SK-N-SH (cell line): ENCODE data around the gene ADCY10.

Experiments
- EP300 ChIP-seq, 2 experiments: IDR thresholded peaks; 2 replicates each; pipeline versions ENCODE4 v1.4.0 to v1.6.1; 2012; ENCODE audit warnings: borderline replicate concordance in 1 of 2, low read depth in 1 of 2, low read length in 1 of 2
- FOXM1 ChIP-seq: IDR thresholded peaks from 2 replicates; pipeline ENCODE4 v1.4.0; 2012; ENCODE audit warnings: low read depth, mild to moderate bottlenecking
- NFIC ChIP-seq: IDR thresholded peaks from 2 replicates; pipeline ENCODE4 v1.4.0; 2012; ENCODE audit warnings: borderline replicate concordance
- POLR2AphosphoS5 ChIP-seq: IDR thresholded peaks from 2 replicates; pipeline ENCODE4 v1.6.1; 2012; ENCODE audit warnings: low read depth, low read length
- RAD21 ChIP-seq: IDR thresholded peaks from 2 replicates; pipeline ENCODE4 v1.6.1; 2012; ENCODE audit warnings: mild to moderate bottlenecking, low read length
- RCOR1 ChIP-seq: fragments of 150-350 bp; IDR thresholded peaks from 2 replicates; pipeline ENCODE4 v1.6.1; 2017; ENCODE audit warnings: antibody characterized with exemption, low read length
- SIN3A ChIP-seq: IDR thresholded peaks from 2 replicates; pipeline ENCODE4 v1.6.1; 2012; ENCODE audit warnings: low read depth, mild to moderate bottlenecking, low read length, moderate library complexity, borderline replicate concordance
- SMC3 ChIP-seq: IDR thresholded peaks from 2 replicates; pipeline ENCODE4 v1.6.1; 2012; ENCODE audit warnings: low read depth, low read length, improper control_type of control experiment
- TAF1 ChIP-seq: IDR thresholded peaks from 2 replicates; pipeline ENCODE4 v1.6.1; 2012; ENCODE audit warnings: low read depth, mild to moderate bottlenecking, low read length, moderate library complexity, borderline replicate concordance
- YY1 ChIP-seq: IDR thresholded peaks from 2 replicates; pipeline ENCODE4 v1.4.0; 2012; ENCODE audit warnings: low read depth, mild to moderate bottlenecking
- TF ChIP-seq, protein P1 (sequence below): fragments of 200-600 bp; sonication (generic); IDR thresholded peaks from 2 replicates; pipeline ENCODE4 v1.6.1; 2017; ENCODE audit warnings: antibody characterized with exemption, mild to moderate bottlenecking, moderate library complexity
- TF ChIP-seq, protein P2 (sequence below): IDR thresholded peaks from 2 replicates; pipeline ENCODE4 v1.4.0; 2012; ENCODE audit warnings: low read depth, borderline replicate concordance
- TF ChIP-seq, protein P3 (sequence below): IDR thresholded peaks from 2 replicates; pipeline ENCODE4 v1.4.0; 2012; ENCODE audit warnings: low read depth
- TF ChIP-seq, protein P4 (sequence below): fragments of 150-350 bp; IDR thresholded peaks from 2 replicates; pipeline ENCODE4 v1.6.1; 2017; ENCODE audit warnings: antibody characterized with exemption, low read length, low read depth, borderline replicate concordance

DNA sequence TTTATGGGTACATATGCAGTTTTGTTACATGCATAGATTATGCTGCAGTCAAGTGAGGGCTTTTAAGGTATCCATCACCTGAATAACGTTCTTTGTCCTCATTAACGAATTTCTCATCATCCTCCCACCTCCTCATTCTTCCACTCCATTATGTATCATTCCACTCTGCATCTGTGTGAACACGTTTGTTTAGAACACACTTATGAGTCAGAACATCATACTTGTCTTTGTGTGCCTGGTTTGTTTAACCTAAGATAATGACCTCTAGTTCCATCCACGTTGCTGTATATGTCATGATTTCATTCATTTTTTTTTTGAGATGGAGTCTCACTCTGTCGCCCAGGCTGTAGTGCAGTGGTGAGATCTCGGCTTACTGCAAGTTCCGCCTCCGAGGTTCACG is 29.6 kb upstream of the ADCY10 start:
- TF ChIP-seq, protein P1, sequence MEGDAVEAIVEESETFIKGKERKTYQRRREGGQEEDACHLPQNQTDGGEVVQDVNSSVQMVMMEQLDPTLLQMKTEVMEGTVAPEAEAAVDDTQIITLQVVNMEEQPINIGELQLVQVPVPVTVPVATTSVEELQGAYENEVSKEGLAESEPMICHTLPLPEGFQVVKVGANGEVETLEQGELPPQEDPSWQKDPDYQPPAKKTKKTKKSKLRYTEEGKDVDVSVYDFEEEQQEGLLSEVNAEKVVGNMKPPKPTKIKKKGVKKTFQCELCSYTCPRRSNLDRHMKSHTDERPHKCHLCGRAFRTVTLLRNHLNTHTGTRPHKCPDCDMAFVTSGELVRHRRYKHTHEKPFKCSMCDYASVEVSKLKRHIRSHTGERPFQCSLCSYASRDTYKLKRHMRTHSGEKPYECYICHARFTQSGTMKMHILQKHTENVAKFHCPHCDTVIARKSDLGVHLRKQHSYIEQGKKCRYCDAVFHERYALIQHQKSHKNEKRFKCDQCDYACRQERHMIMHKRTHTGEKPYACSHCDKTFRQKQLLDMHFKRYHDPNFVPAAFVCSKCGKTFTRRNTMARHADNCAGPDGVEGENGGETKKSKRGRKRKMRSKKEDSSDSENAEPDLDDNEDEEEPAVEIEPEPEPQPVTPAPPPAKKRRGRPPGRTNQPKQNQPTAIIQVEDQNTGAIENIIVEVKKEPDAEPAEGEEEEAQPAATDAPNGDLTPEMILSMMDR, result no peak
- TF ChIP-seq, protein P2, sequence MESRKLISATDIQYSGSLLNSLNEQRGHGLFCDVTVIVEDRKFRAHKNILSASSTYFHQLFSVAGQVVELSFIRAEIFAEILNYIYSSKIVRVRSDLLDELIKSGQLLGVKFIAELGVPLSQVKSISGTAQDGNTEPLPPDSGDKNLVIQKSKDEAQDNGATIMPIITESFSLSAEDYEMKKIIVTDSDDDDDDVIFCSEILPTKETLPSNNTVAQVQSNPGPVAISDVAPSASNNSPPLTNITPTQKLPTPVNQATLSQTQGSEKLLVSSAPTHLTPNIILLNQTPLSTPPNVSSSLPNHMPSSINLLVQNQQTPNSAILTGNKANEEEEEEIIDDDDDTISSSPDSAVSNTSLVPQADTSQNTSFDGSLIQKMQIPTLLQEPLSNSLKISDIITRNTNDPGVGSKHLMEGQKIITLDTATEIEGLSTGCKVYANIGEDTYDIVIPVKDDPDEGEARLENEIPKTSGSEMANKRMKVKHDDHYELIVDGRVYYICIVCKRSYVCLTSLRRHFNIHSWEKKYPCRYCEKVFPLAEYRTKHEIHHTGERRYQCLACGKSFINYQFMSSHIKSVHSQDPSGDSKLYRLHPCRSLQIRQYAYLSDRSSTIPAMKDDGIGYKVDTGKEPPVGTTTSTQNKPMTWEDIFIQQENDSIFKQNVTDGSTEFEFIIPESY, result no peak
- TF ChIP-seq, protein P3, sequence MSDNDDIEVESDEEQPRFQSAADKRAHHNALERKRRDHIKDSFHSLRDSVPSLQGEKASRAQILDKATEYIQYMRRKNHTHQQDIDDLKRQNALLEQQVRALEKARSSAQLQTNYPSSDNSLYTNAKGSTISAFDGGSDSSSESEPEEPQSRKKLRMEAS, result no peak
- TF ChIP-seq EP300 (IDR thresholded peaks at IDR 0.05; ENCODE audit: borderline replicate concordance in 1 of 2, low read depth in 1 of 2, low read length in 1 of 2) (no peak), SIN3A (no peak), RCOR1 (no peak), RAD21 (no peak), YY1 (no peak), TAF1 (no peak), NFIC (no peak), POLR2AphosphoS5 (no peak), SMC3 (no peak), FOXM1 (no peak)
- TF ChIP-seq, protein P4, sequence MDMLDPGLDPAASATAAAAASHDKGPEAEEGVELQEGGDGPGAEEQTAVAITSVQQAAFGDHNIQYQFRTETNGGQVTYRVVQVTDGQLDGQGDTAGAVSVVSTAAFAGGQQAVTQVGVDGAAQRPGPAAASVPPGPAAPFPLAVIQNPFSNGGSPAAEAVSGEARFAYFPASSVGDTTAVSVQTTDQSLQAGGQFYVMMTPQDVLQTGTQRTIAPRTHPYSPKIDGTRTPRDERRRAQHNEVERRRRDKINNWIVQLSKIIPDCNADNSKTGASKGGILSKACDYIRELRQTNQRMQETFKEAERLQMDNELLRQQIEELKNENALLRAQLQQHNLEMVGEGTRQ, result no peak
